Activated naive CD4-positive, alpha-beta T cell treated with anti-CD3 and anti-CD28 coated beads, Interleukin-2, amount 50 U/mL, for 72 hours (primary cell): Measurements from ENCODE around the gene HS1BP3. TPM values are rescaled to one million over a fixed set of nuclear protein-coding genes. Genes with fewer than 3 reads are reported as not detected.

Experiments used
- ATAC-seq, 2 donors: fragments of 150-1000 bp; cut with Tn5 transposase; 2 replicates each; pipeline ENCODE4 v1.10.0; 2021; ENCODE audit warnings: mild to moderate bottlenecking in 2 of 2, moderate library complexity in 2 of 2
- DNase-seq, 2 donors: peaks; one replicate each; pipeline ENCODE4 v3.0.0; 2021 to 2022; ENCODE audit warnings: low spot score in 2 of 2
- H3K27ac Mint-ChIP-seq, 2 donors: one replicate each; pipeline ENCODE4 v1.8.0; 2022; ENCODE audit warnings: mild to moderate bottlenecking in 2 of 2, mixed read lengths in 2 of 2
- H3K36me3 Mint-ChIP-seq, 2 donors: one replicate each; pipeline ENCODE4 v1.8.0; 2022; ENCODE audit warnings: mixed read lengths in 2 of 2
- H3K9me3 Mint-ChIP-seq, 2 donors: one replicate each; pipeline ENCODE4 v1.8.0; 2022; ENCODE audit warnings: mixed read lengths in 2 of 2
- total RNA-seq, 2 donors: library from RNA; stranded (reverse); gene quantifications; one replicate each; pipeline ENCODE4 v1.2.3, GENCODE V29; 2022

The HS1BP3 gene
- total RNA-seq, 2 donors from 2014 or later, result 6.1 to 7.9 TPM

DNA sequence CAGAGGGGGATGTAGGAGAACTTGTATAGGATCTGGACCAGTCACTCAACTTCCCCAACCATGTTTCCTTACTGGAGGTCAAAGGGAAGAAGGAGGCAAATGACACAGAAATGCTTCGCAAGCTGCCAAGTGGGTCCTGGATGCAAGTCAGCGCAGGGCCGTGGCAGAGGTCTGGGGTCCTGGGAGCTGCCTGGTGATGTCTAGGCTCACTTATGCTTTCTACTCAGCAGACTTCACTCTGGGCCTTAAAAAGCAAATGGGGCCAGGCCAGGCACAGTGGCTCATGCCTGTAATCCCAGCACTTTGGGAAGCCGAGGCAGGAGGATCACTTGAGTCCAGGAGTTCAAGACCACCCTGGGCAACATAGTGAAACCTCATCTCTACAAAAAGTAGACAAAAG, 19.9 kb downstream of the HS1BP3 start:
- DNase-seq, result no peak
- H3K36me3 Mint-ChIP-seq, result peaks cover 0 to 5% of the 10 kb centered on the region in 2 donors
- ATAC-seq, result no peak
- no peaks in the 10 kb centered on the region for H3K9me3 Mint-ChIP-seq
- H3K27ac Mint-ChIP-seq, result no peak overlapping the region

DNA sequence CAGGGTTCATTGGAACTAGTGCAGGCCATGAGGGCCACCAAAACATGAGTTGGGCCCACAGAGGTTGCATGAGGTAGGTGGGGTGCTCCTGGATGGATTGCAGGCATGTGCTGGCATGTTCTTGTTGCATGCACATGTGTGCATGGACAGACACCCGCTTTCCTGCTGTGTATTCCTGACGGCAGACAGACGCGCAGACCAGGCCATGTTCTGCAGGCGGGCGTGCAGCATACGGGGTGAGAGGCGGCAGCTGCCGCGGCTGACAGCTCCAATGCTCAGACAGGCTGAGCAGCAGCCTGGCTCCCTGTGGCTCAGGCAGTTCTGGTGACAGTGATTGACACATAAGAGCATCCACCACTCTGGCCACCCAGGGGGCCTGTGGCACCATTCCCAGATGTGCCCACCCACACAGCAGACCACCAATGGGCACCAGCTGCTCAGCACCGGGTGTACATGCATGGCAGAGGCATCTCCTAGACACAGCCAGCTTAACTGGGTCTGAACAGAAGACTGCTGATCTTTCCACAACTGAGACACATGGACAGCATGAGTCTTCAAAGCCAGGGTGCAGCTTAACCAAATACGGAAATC, 21.2 kb downstream of the HS1BP3 start:
- Mint-ChIP-seq H3K36me3 (no peaks in the 10 kb centered on the region), H3K9me3 (no peaks in the 10 kb centered on the region), H3K27ac (no peak overlapping the region)
- ATAC-seq (no peak), DNase-seq (no peak)

DNA sequence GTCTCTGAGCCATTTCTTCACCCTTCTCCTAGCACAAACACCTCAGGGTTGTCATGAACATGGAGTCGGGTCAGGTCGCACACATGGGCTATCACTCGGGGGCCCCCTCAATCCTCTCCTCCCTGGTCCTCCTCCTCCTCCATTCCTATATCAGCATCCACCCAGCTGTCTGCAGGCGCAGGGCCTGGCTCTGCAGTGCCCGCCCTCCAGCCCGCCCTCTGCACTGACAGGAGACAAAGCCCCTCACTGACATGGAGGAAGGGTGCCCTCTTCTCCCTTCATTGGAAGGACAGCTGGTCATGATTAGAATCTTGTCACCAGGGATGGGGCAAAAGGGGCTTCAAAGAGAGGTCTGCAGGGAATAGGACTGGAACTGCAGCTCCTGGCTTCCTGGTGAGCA, 21.7 kb downstream of the HS1BP3 start:
- Mint-ChIP-seq H3K9me3 (no peaks in the 10 kb centered on the region), H3K27ac (no peak overlapping the region), H3K36me3 (no peaks in the 10 kb centered on the region)
- ATAC-seq (no peak), DNase-seq (no peak)

DNA sequence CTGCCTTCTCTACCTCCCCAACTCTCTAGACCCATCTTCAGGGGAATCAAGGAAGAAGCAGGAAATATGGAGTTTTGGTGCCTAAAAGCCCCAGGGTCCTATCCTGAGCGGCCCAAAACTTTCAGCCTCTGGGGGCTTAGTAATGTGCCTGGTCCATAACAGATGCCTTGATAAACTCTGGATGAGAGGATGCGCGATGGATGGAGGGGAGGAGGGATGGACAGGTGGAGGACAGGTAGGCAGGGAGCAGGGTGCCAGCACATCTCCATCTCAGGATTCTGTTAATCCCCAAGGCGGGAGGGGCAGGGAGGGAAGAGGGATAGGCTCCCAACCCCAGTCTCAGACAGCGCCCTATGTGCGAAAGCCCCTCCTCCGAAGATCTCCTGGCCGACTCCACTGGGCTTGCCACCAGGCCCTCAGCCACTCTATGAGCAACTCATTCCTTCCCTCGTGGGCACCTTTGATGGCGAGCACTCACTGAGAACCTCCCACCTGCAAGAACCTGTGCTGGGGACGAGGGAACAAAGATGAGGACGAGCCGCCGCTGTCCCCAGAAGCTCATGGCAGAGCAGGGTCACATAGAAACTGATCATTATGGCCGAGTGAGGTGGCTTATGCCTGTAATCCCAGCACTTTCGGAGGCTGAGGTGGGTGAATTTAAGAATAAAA, 23.1 kb downstream of the HS1BP3 start:
- ATAC-seq (no peak), DNase-seq (no peak)
- Mint-ChIP-seq H3K36me3 (no peaks in the 10 kb centered on the region), H3K9me3 (no peaks in the 10 kb centered on the region), H3K27ac (no peak overlapping the region)

DNA sequence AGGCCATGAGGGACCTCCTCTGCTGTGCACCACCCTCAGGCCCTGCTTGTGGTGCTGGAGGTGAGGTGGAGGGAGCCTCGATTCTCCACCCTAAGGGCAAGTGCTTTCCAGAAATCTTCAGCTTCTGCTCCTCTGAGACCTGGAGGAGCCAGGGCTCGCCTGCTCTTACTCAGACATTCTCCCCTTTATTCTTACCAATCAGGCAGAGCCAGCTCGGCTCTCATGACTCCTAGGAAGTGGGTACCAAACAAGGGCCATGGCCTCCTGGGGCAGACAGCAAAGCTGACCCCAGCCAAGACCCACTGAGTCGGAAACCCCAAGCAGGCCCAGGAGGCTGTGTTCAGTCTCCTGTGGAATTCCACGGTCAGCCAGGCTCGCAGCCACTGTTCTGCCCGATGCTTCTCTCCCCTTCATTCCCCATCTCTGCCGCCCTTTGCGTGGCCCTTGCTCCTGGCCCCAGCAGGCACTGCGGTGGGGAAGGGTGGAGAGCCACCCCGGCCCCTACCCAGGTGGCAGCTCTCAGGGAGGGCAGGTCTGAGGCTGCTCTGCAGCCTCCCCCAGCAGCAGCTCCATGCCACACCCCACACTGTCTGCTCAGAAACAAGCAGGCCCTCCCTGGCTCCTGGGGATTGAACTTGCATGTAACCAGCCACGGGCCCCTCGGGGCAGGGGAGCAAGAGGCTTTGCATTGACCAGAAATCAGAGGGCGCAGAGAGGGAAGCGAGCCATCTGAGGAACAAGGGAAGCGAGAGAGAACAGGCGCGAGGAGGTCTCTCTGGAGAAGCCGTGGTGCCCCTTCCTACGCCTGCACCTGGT, 24.0 kb downstream of the HS1BP3 start:
- DNase-seq (no peak), ATAC-seq (no peak)
- Mint-ChIP-seq H3K9me3 (no peaks in the 10 kb centered on the region), H3K27ac (peak overlapping the region in 1 of 2 donors; percentile 14), H3K36me3 (no peaks in the 10 kb centered on the region)

DNA sequence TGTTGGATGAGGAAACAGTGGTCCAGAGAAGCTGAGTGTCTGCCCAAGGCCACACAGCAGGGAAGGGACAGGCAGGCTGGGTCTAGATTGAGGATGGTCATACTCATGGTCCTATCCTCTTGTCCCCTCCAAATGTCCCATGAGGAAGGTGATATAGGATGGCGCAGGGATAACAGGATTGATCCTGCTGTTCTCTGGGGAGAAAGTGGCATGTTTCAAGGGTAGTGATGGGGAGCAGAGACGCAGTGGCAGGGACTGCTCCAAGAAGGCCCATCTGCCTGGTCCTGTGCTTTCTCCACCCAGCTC, 24.6 kb downstream of the HS1BP3 start:
- Mint-ChIP-seq H3K9me3 (no peaks in the 10 kb centered on the region), H3K27ac (no peak overlapping the region), H3K36me3 (no peaks in the 10 kb centered on the region)
- DNase-seq (no peak), ATAC-seq (no peak)

DNA sequence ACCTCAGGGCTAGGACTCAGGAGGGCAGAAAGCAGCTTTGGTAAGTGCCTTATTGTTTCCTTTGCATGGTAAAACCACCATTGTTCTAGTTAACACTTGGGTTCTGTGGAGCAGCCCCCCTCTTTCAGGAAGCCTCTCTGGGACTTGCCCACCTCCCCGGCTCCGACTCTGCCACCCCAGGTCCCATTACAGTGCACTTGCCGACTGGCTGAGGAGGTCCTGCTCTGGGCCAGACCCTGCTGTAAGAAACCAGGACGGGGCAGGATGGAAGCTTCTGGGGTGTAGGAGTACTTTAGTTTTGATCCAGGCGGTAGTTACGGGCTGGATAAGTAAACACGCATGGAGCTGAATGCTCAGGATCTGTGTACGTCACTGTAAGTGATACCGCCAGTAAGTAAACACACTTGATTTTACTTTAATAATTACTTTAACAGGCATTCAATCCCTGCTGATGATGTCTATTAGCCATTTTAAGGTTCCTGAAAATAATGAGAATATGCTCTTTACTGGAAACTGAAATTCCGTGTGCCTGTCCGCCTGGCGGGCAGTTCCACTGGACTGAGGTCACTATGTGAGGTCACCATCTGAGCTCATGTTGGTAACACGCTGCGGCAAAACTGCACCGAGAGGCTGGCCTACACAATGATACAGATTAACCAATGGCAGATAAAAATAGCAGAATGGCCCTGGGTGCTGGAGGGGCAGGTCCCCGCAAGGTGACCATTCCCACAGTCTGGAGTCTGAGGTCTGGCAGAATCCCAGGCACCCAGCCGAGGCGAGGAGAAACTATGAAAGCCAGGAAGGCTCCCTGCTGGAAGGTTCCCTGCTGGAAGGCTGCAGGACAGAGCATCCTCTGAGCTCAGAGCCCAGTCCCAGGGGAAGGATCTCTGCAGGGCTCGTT, 25.2 kb downstream of the HS1BP3 start:
- no peak for ATAC-seq
- H3K36me3 Mint-ChIP-seq, result no peaks in the 10 kb centered on the region
- no peaks in the 10 kb centered on the region for H3K9me3 Mint-ChIP-seq
- H3K27ac Mint-ChIP-seq, result peak overlapping the region in 1 of 2 donors; percentile 60
- no peak for DNase-seq

DNA sequence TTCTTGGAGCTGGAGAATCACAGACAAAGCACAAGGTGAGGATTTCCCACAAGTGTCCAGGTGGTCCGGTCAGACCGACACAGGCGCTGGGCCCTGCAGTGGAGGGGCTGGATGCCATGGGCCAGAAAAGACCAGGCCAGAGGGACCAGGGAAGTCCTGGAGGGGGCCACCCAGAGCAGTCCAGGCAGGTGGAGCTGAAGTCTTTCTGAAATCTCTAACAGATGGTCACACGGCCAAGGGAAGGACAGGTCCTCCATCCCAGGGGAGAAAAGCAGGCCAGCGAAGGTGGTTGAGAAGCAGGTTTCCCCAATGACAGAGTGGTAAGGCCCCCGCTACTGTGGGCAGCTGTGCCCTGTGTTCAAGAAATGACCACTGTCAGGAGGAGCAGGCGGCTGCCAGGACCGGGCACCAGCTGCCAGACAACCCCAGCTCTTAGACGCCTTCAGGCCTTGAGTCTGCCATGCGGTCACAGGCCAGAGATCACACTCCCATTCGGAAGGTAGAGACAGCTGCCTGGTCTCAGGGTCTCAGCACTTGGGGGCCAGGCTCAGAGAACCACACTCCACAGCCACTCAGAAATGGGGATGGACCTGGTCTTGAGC, 25.9 kb downstream of the HS1BP3 start:
- no peak for DNase-seq
- no peaks in the 10 kb centered on the region for H3K9me3 Mint-ChIP-seq
- H3K27ac Mint-ChIP-seq, result no peak overlapping the region
- no peaks in the 10 kb centered on the region for H3K36me3 Mint-ChIP-seq
- no peak for ATAC-seq

DNA sequence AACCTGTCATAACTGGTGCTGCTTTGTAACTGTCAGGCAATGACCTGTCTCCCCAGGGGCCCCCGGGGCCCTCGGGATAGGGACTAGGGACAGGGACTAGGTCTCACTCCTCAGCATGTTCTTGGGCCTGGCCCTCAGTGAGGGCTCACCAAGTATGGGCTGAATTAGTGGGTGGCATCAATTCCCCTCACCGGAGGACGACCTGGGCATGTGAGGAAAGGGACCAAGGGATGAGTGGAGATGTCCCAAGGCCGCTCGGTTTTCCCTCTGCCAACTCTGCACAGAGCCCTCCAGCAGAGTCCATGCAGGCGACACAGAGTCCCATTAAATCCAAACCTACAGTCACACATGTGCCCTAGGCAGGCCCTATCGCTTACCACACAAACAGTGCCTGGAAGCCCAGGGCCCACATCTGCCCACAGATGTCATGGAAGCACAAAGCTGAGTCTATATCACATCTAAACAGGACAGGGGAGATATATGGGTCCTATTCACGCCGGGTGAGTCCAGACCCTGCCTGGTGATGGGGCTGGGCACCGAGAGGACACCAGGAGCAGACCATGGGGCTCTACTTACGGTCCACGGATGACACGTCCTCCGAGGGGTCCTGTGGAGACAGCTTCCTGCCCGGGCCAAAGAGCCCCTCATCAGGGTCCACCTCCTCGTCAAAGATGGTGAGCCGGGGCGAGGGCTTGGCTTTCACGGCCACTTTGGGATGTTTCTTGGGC, 26.6 kb downstream of the HS1BP3 start:
- H3K27ac Mint-ChIP-seq, result no peak overlapping the region
- no peaks in the 10 kb centered on the region for H3K36me3 Mint-ChIP-seq
- ATAC-seq, result no peak
- H3K9me3 Mint-ChIP-seq, result no peaks in the 10 kb centered on the region
- no peak for DNase-seq

DNA sequence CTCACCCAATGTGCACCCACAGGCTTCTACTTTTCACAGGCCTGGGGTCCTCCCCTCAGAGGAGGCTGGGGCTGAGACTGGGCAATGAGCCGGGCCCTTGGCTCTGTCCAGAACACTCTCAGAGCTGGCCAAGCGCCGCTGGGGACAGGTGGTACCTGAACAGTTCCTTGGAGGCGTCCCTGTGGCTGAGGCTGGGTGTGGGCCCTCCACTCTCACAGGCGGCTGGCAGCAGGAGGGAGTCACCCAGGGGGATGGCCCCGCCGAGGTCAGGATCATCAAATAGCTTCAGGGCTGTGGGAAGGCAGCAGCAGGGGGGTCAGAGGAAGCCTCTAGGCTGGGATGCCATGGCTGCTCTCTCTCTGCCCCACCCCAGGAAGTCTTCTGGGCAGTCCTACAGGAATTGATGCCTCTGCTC, 27.1 kb downstream of the HS1BP3 start:
- no peak for ATAC-seq
- H3K36me3 Mint-ChIP-seq, result no peaks in the 10 kb centered on the region
- no peaks in the 10 kb centered on the region for H3K9me3 Mint-ChIP-seq
- no peak for DNase-seq
- no peak overlapping the region for H3K27ac Mint-ChIP-seq

DNA sequence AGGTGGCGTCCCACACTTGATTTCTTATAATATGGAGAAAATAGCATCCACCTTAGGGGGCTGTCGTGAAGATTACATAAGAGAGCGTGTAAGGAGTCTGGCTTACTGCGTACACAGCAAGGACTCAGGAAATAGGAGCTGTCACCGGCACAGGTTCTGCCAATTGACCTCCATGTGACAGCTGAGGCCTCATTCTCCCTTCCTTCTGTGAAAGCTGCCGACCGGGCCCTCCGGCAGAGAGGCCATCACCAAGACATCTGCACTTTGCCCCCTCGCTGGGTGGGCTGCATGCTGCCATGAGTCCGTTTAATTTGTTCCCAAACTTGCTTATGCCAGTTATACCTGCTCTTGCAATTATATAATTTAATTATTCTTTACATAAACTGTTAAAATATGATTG, 27.7 kb downstream of the HS1BP3 start:
- no peak overlapping the region for H3K27ac Mint-ChIP-seq
- no peaks in the 10 kb centered on the region for H3K36me3 Mint-ChIP-seq
- no peaks in the 10 kb centered on the region for H3K9me3 Mint-ChIP-seq
- DNase-seq, result no peak
- ATAC-seq, result no peak

DNA sequence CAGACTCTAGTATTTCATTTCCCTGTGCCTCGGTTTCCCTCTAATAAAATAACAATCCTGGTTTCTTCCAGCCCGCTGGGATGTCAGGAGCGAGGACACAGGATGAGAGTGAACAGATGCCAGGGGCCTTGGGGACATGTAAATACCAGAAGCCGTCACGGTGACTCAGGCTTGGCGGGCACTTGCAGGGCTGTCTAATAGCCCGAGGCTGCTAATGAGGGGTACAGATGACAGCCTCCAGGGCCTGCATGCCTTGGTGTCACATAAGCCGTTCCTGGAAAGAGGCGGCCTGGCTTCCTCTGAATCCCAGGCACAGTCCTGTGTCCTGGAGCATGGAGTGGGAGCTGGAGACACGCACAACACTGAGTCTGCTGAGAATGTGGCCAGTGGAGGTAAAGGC, 28.2 kb downstream of the HS1BP3 start:
- Mint-ChIP-seq H3K27ac (no peak overlapping the region), H3K9me3 (no peaks in the 10 kb centered on the region), H3K36me3 (no peaks in the 10 kb centered on the region)
- DNase-seq (no peak), ATAC-seq (no peak)

DNA sequence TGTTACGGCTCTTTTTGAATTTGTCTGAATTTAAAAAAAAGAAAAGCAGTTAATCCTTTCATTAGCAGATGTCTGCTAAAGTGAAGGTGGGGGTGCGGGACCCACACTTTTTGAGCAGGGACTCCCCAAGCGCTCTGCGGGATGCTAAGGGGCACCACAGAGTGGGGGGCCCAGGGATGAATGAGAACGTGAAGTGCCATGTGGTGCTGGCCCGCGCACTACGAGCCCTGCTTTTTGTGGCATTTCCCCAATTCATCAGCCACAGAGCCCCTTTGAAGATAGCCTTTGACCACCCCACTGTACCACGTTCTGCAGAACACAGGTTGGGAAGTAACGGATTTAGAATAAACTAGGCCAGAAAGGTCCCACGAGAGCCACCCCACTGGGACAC, 28.6 kb downstream of the HS1BP3 start:
- Mint-ChIP-seq H3K36me3 (no peaks in the 10 kb centered on the region), H3K27ac (no peak overlapping the region), H3K9me3 (no peaks in the 10 kb centered on the region)
- DNase-seq (peak in 1 of 2 donors; percentile 18), ATAC-seq (no peak)

DNA sequence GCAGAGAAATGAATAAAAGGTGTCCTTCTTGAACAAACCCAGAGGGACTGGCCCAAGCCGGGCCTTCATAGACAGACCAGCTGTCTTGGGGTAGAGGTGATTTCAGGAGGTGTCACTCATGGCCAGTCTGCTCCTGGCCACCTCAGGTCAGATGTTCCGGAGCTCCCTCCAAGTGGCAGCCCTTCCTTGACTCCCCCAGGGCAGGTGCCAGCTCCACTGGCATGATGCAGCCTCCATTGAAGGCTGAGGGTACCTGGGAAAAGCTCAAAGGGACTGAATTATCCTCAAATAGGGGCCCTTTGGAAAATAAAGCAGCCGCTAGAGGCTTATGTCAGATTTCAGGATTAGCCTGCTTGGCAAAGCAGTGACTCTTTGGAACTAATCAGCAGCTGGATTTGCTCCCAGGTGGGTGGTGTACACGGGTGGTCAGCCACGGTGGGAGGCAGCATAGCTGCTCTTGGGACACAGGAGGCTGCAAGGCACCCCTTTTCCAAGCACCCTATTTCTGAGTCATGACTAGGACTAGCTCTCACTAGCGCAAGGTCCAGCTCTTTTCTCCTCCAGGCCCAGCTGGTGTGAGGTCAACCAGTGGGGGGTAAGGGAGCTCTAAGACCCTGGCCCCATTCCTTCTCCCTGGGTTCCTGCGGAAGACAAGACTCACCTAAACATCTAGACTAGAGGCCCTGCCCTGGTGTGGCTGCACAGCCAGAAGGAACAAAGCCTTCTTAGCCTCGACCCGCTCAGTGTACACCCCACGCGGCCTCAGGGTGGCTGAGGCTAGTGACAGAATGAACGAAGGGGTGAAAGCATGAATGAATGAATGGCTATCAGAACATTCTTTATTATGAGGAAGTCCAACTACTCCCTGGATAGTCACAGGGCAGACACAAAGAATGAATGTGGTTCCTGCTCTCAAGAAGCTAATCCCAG, 29.3 kb downstream of the HS1BP3 start:
- DNase-seq (peak in 1 of 2 donors; percentile 48), ATAC-seq (no peak)
- Mint-ChIP-seq H3K9me3 (no peaks in the 10 kb centered on the region), H3K27ac (no peak overlapping the region), H3K36me3 (no peaks in the 10 kb centered on the region)

DNA sequence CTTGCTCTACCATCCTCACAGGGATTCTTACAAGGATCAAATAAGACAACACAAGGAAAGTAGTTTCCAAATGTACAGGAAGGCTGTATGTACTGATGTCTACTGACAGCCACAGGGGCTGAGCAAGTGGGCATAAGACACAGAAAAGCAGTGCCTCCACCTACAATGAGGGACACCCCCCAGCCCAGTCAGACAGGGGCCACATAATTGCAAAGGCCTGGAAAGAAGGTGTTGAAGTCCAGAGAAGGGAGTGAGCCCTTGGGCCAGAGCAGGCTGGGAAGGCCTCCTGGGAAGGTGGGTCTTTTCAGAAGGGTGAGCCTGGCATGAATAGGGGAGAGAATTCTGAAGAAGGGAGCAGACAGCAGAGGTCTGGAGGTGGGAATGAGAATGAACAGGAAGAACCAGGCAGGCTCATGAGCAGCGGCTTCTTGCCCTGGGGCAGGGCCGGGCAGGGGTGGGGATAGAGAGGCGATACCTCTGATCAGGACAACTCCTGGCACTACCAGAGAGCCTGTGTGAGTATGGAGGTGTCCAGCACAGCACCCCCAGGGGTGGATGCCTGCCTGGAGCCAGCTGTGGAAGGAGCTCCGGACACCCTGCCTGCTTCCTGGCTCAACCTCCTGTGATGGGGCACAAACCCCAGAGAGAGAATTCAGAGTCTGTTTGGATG, 30.1 kb downstream of the HS1BP3 start:
- ATAC-seq, result no peak
- peak in 1 of 2 donors; percentile 51 for DNase-seq
- Mint-ChIP-seq H3K9me3 (no peaks in the 10 kb centered on the region), H3K27ac (peak overlapping the region in 1 of 2 donors; percentile 95), H3K36me3 (no peaks in the 10 kb centered on the region)
